Activated CD4-positive, alpha-beta T cell treated with anti-CD3 and anti-CD28 coated beads, Interleukin-2, amount 10 ng/mL, durations not matched to agents 7 days and 5 days (primary cell): ENCODE measurements around the gene MTREX. TPM values are rescaled to one million over a fixed set of nuclear protein-coding genes. Genes with fewer than 3 reads are reported as not detected.

Experiments
- CTCF ChIA-PET: fragments of 350-600 bp; sonication (Branson Sonifier 250); formaldehyde crosslinking; loops from one replicate; lab custom pipeline; 2021; ENCODE audit warnings: antibody characterized with exemption; lab: Charles Lee
- POLR2A ChIA-PET: fragments of 350-600 bp; sonication (Branson Sonifier 250); formaldehyde crosslinking; loops from one replicate; lab custom pipeline; 2021; ENCODE audit warnings: antibody characterized with exemption; lab: Charles Lee
- DNase-seq: peaks from one replicate; pipeline ENCODE4 v3.0.0-alpha.2; 2020
- H3K27ac Mint-ChIP-seq: one replicate; pipeline ENCODE4 v1.8.0; 2021; ENCODE audit warnings: mild to moderate bottlenecking, moderate library complexity, mixed read lengths
- H3K27me3 Mint-ChIP-seq: one replicate; pipeline ENCODE4 v1.8.0; 2021; ENCODE audit warnings: mixed read lengths
- H3K36me3 Mint-ChIP-seq: one replicate; pipeline ENCODE4 v1.8.0; 2021; ENCODE audit warnings: low read depth, mixed read lengths
- H3K4me1 Mint-ChIP-seq: one replicate; pipeline ENCODE4 v1.8.0; 2021; ENCODE audit warnings: mixed read lengths
- H3K4me3 Mint-ChIP-seq: one replicate; pipeline ENCODE4 v1.8.0; 2021; ENCODE audit warnings: mild to moderate bottlenecking, moderate library complexity, mixed read lengths
- H3K9me3 Mint-ChIP-seq: one replicate; pipeline ENCODE4 v1.8.0; 2021; ENCODE audit warnings: mixed read lengths
- total RNA-seq, 2 experiments: library from RNA; stranded (reverse); gene quantifications; one replicate each; pipeline ENCODE4 v1.2.3, GENCODE V29; 2021

Gene MTREX
- total RNA-seq, 2 experiments from 2014 or later: 71.8 to 76.1 TPM

- CTCF ChIA-PET: no interaction called here
- Mint-ChIP-seq H3K4me3 (no peak overlapping the region), H3K27me3 (no peaks in the 10 kb centered on the region), H3K4me1 (peaks cover 23% of the 10 kb centered on the region), H3K36me3 (peaks cover 53% of the 10 kb centered on the region), H3K9me3 (peaks cover 4% of the 10 kb centered on the region), H3K27ac (no peak overlapping the region)
- DNase-seq: no peak
- POLR2A ChIA-PET: no interaction called here
Observed at GRCh38 chr5:55331321-55331720, 23.5 kb downstream of the MTREX start.

- Mint-ChIP-seq H3K27me3 (no peaks in the 10 kb centered on the region), H3K27ac (no peak overlapping the region), H3K4me1 (peaks cover 15% of the 10 kb centered on the region), H3K36me3 (peaks cover 54% of the 10 kb centered on the region), H3K9me3 (peaks cover 4% of the 10 kb centered on the region), H3K4me3 (no peak overlapping the region)
- no peak for DNase-seq
- ChIA-PET CTCF (no interaction called here), POLR2A (no interaction called here)
Observed at GRCh38 chr5:55333017-55333416, 25.2 kb downstream of the MTREX start.

GRCh38 chr5:55333811-55334210 is 26.0 kb downstream of the MTREX start:
- H3K4me1 Mint-ChIP-seq: peaks cover 19% of the 10 kb centered on the region
- peaks cover 4% of the 10 kb centered on the region for H3K9me3 Mint-ChIP-seq
- H3K27ac Mint-ChIP-seq: no peak overlapping the region
- no peaks in the 10 kb centered on the region for H3K27me3 Mint-ChIP-seq
- no peak for DNase-seq
- ChIA-PET POLR2A (no interaction called here), CTCF (no interaction called here)
- H3K36me3 Mint-ChIP-seq: peaks cover 50% of the 10 kb centered on the region
- H3K4me3 Mint-ChIP-seq: no peak overlapping the region

- Mint-ChIP-seq H3K4me1 (peaks cover 17% of the 10 kb centered on the region), H3K4me3 (peak overlapping the region; percentile 20), H3K27me3 (no peaks in the 10 kb centered on the region), H3K9me3 (peaks cover 4% of the 10 kb centered on the region), H3K36me3 (peaks cover 32% of the 10 kb centered on the region), H3K27ac (peak overlapping the region; percentile 16)
- DNase-seq: no peak
- ChIA-PET POLR2A (no interaction called here), CTCF (interaction anchor here (0.6 kb wide), 1 partner anchor 1032 kb away, joined by 3 read pairs; no protein-coding TSS in a partner anchor)
Observed at GRCh38 chr5:55338092-55338613, 30.4 kb downstream of the MTREX start.

- peaks cover 28% of the 10 kb centered on the region for H3K36me3 Mint-ChIP-seq
- DNase-seq: no peak
- H3K27ac Mint-ChIP-seq: peak overlapping the region; percentile 60
- peaks cover 17% of the 10 kb centered on the region for H3K4me1 Mint-ChIP-seq
- H3K4me3 Mint-ChIP-seq: no peak overlapping the region
- H3K27me3 Mint-ChIP-seq: no peaks in the 10 kb centered on the region
- ChIA-PET POLR2A (no interaction called here), CTCF (no interaction called here)
- H3K9me3 Mint-ChIP-seq: peaks cover 3% of the 10 kb centered on the region
Observed at GRCh38 chr5:55338810-55339243, 31.0 kb downstream of the MTREX start.

- POLR2A ChIA-PET: interaction anchor here (0.5 kb wide), 1 partner anchor 11 kb away, joined by 3 read pairs; no protein-coding TSS in a partner anchor
- DNase-seq: no peak
- no peak overlapping the region for H3K27ac Mint-ChIP-seq
- H3K9me3 Mint-ChIP-seq: no peaks in the 10 kb centered on the region
- peaks cover 16% of the 10 kb centered on the region for H3K4me1 Mint-ChIP-seq
- H3K36me3 Mint-ChIP-seq: peaks cover 42% of the 10 kb centered on the region
- CTCF ChIA-PET: no interaction called here
- no peak overlapping the region for H3K4me3 Mint-ChIP-seq
- no peaks in the 10 kb centered on the region for H3K27me3 Mint-ChIP-seq
Observed at GRCh38 chr5:55343107-55343506, 35.3 kb downstream of the MTREX start.

GRCh38 chr5:55343609-55344008 is 35.8 kb downstream of the MTREX start:
- Mint-ChIP-seq H3K9me3 (no peaks in the 10 kb centered on the region), H3K27ac (no peak overlapping the region), H3K36me3 (peaks cover 47% of the 10 kb centered on the region), H3K27me3 (no peaks in the 10 kb centered on the region), H3K4me3 (no peak overlapping the region), H3K4me1 (peaks cover 11% of the 10 kb centered on the region)
- no peak for DNase-seq
- ChIA-PET POLR2A (interaction anchor here (0.5 kb wide), 1 partner anchor 11 kb away, joined by 3 read pairs; no protein-coding TSS in a partner anchor), CTCF (interaction anchor here (0.6 to 1.0 kb wide), 3 partner anchors 36 to 62 kb away, joined by 4 to 6 read pairs (median 5); partner anchors contain the start of genes DHX29 and MTREX)

GRCh38 chr5:55344392-55344992 is 36.7 kb downstream of the MTREX start:
- H3K36me3 Mint-ChIP-seq: peaks cover 52% of the 10 kb centered on the region
- peak; percentile 75 for DNase-seq
- H3K4me3 Mint-ChIP-seq: no peak overlapping the region
- H3K27me3 Mint-ChIP-seq: no peaks in the 10 kb centered on the region
- H3K9me3 Mint-ChIP-seq: no peaks in the 10 kb centered on the region
- peaks cover 4% of the 10 kb centered on the region for H3K4me1 Mint-ChIP-seq
- ChIA-PET POLR2A (no interaction called here), CTCF (interaction anchor here (0.6 to 1.0 kb wide), 3 partner anchors 37 to 63 kb away, joined by 4 to 6 read pairs (median 5); partner anchors contain the start of genes DHX29 and MTREX)
- H3K27ac Mint-ChIP-seq: peak overlapping the region; percentile 31

GRCh38 chr5:55345327-55345726 is 37.5 kb downstream of the MTREX start:
- no peaks in the 10 kb centered on the region for H3K27me3 Mint-ChIP-seq
- no peaks in the 10 kb centered on the region for H3K9me3 Mint-ChIP-seq
- no peak for DNase-seq
- no peak overlapping the region for H3K4me3 Mint-ChIP-seq
- peaks cover 58% of the 10 kb centered on the region for H3K36me3 Mint-ChIP-seq
- ChIA-PET CTCF (no interaction called here), POLR2A (no interaction called here)
- peaks cover 4% of the 10 kb centered on the region for H3K4me1 Mint-ChIP-seq
- H3K27ac Mint-ChIP-seq: no peak overlapping the region

- Mint-ChIP-seq H3K4me1 (peaks cover 4% of the 10 kb centered on the region), H3K27ac (no peak overlapping the region), H3K9me3 (no peaks in the 10 kb centered on the region), H3K27me3 (no peaks in the 10 kb centered on the region), H3K36me3 (peaks cover 62% of the 10 kb centered on the region), H3K4me3 (no peak overlapping the region)
- CTCF ChIA-PET: no interaction called here
- POLR2A ChIA-PET: no interaction called here
- no peak for DNase-seq
Observed at GRCh38 chr5:55347786-55348185, 40.0 kb downstream of the MTREX start.

- Mint-ChIP-seq H3K27ac (no peak overlapping the region), H3K27me3 (no peaks in the 10 kb centered on the region), H3K36me3 (peaks cover 68% of the 10 kb centered on the region), H3K9me3 (no peaks in the 10 kb centered on the region), H3K4me3 (no peak overlapping the region), H3K4me1 (peaks cover 2% of the 10 kb centered on the region)
- ChIA-PET CTCF (no interaction called here), POLR2A (no interaction called here)
- DNase-seq: no peak
Observed at GRCh38 chr5:55350754-55351153, 43.0 kb downstream of the MTREX start.

- no peak for DNase-seq
- peaks cover 52% of the 10 kb centered on the region for H3K36me3 Mint-ChIP-seq
- H3K9me3 Mint-ChIP-seq: no peaks in the 10 kb centered on the region
- H3K27me3 Mint-ChIP-seq: no peaks in the 10 kb centered on the region
- POLR2A ChIA-PET: no interaction called here
- no peaks in the 10 kb centered on the region for H3K4me1 Mint-ChIP-seq
- CTCF ChIA-PET: no interaction called here
- H3K27ac Mint-ChIP-seq: no peak overlapping the region
- no peak overlapping the region for H3K4me3 Mint-ChIP-seq
Observed at GRCh38 chr5:55356896-55357295, 49.1 kb downstream of the MTREX start.

GRCh38 chr5:55360190-55360589 is 52.4 kb downstream of the MTREX start:
- ChIA-PET CTCF (no interaction called here), POLR2A (no interaction called here)
- DNase-seq: no peak
- no peak overlapping the region for H3K4me3 Mint-ChIP-seq
- no peaks in the 10 kb centered on the region for H3K9me3 Mint-ChIP-seq
- H3K27ac Mint-ChIP-seq: no peak overlapping the region
- peaks cover 6% of the 10 kb centered on the region for H3K4me1 Mint-ChIP-seq
- no peaks in the 10 kb centered on the region for H3K27me3 Mint-ChIP-seq
- H3K36me3 Mint-ChIP-seq: peaks cover 42% of the 10 kb centered on the region
